ENCODE data around the gene NUP205. TPM values are rescaled to one million over a fixed set of nuclear protein-coding genes. Genes with fewer than 3 reads are reported as not detected.
"Not testable (repeated sequence)": the region's sequence is repeated elsewhere in the genome, so short reads cannot be mapped to it uniquely, and the experiment has no call there.

The NUP205 gene
- total RNA-seq, 1 experiment from 2014 or later = 91.0 TPM

- TF ChIP-seq REST (IDR thresholded peaks at IDR 0.05; ENCODE audit: low read depth) = no peak
Measured at GRCh38 chr7:135692055-135692454, 134.3 kb downstream of the NUP205 start (continued).

- H4K20me1 ChIP-seq (ENCODE audit: insufficient read depth); H3K4me2 ChIP-seq (ENCODE audit: low read length); H3K9ac ChIP-seq (ENCODE audit: low read length); DNase-seq (ENCODE audit: low read depth, low spot score); intact Hi-C loops (cut with micrococcal nuclease); BruUV-seq (replicated peaks); RAD21 ChIA-PET (ENCODE audit: low non-redundant PET in 1 of 2, low total read pairs in 2 of 2, uncharacterized antibody in 2 of 2, unreplicated experiment in 2 of 2); H3K79me2 ChIP-seq (ENCODE audit: insufficient read depth, low read length); H3K27me3 ChIP-seq (ENCODE audit: insufficient read depth, low read length); H3K4me1 ChIP-seq (ENCODE audit: control insufficient read depth in 1 of 2, insufficient read depth in 2 of 2, low read length in 2 of 2); H3K27ac ChIP-seq (ENCODE audit: low read depth, low read length); ATAC-seq; H3K9me2 ChIP-seq (ENCODE audit: insufficient read depth); H3K4me3 ChIP-seq (replicated peaks in 1 of 2; ENCODE audit: low read depth in 1 of 2, low read length in 2 of 2); H3K36me3 ChIP-seq (ENCODE audit: control insufficient read depth in 1 of 2, insufficient read depth in 2 of 2, low read length in 2 of 2); H3K9me3 ChIP-seq (ENCODE audit: control insufficient read depth in 1 of 2, insufficient read depth in 1 of 2, low read depth in 1 of 2, low read length in 2 of 2); H2AFZ ChIP-seq (ENCODE audit: low read depth, low read length, poor library complexity, severe bottlenecking): not testable (repeated sequence)
- ChIA-PET CTCF (interaction anchor here (0.9 kb wide), 1 partner anchor 12 kb away, joined by 3 read pairs; no protein-coding TSS in a partner anchor), POLR2A (interaction anchor here (0.7 kb wide), 1 partner anchor 120 kb away, joined by 4 read pairs; no protein-coding TSS in a partner anchor)
Measured at GRCh38 chr7:135692606-135693005, 134.9 kb downstream of the NUP205 start.

- RAD21 ChIA-PET (ENCODE audit: low non-redundant PET in 1 of 2, low total read pairs in 2 of 2, uncharacterized antibody in 2 of 2, unreplicated experiment in 2 of 2) = no interaction called here
- Histone ChIP-seq H3K27ac (ENCODE audit: low read depth, low read length) (no peak overlapping the region), H2AFZ (ENCODE audit: low read depth, low read length, poor library complexity, severe bottlenecking) (no peak overlapping the region), H3K4me1 (ENCODE audit: control insufficient read depth in 1 of 2, insufficient read depth in 2 of 2, low read length in 2 of 2) (peaks cover 0 to 7% of the 10 kb centered on the region in 2 experiments; a peak in 1 of 4 replicates), H3K4me3 (replicated peaks in 1 of 2; ENCODE audit: low read depth in 1 of 2, low read length in 2 of 2) (no peak overlapping the region), H3K79me2 (ENCODE audit: insufficient read depth, low read length) (no peaks in the 10 kb centered on the region), H3K9ac (ENCODE audit: low read length) (no peak overlapping the region), H3K9me2 (ENCODE audit: insufficient read depth) (no peaks in the 10 kb centered on the region), H3K4me2 (ENCODE audit: low read length) (no peak overlapping the region), H3K36me3 (ENCODE audit: control insufficient read depth in 1 of 2, insufficient read depth in 2 of 2, low read length in 2 of 2) (no peaks in the 10 kb centered on the region), H3K27me3 (ENCODE audit: insufficient read depth, low read length) (no peaks in the 10 kb centered on the region), H4K20me1 (ENCODE audit: insufficient read depth) (no peaks in the 10 kb centered on the region), H3K9me3 (ENCODE audit: control insufficient read depth in 1 of 2, insufficient read depth in 1 of 2, low read depth in 1 of 2, low read length in 2 of 2) (no peaks in the 10 kb centered on the region)
- POLR2A ChIA-PET = no interaction called here
- CTCF ChIA-PET = no interaction called here
- intact Hi-C loops (cut with micrococcal nuclease) = no loop called here
- ATAC-seq (no peak), DNase-seq (ENCODE audit: low read depth, low spot score) (no peak)
- BruUV-seq (replicated peaks) = no TSS peak
- TF ChIP-seq ZNF274 (IDR thresholded peaks at IDR 0.05; ENCODE audit: low read depth, low read length) (no peak), POLR2AphosphoS5 (IDR thresholded peaks at IDR 0.05; ENCODE audit: low read depth, low read length) (no peak), POLR2A (IDR thresholded peaks at IDR 0.05; ENCODE audit: borderline replicate concordance, extremely low read depth, insufficient read depth, insufficient read length) (no peak), ZBTB33 (IDR thresholded peaks at IDR 0.05; ENCODE audit: extremely low read depth, insufficient replicate concordance, low read length) (no peak), CEBPB (IDR thresholded peaks at IDR 0.05; ENCODE audit: low read depth) (no peak), EGR1 (IDR thresholded peaks at IDR 0.05; ENCODE audit: low read depth) (no peak), TCF7L2 (IDR thresholded peaks at IDR 0.05; ENCODE audit: borderline replicate concordance, extremely low read depth, insufficient read depth, insufficient read length) (no peak), MAX (IDR thresholded peaks at IDR 0.05) (no peak), SP1 (IDR thresholded peaks at IDR 0.05; ENCODE audit: low read depth) (no peak)
Measured at GRCh38 chr7:135693558-135693957, 135.8 kb downstream of the NUP205 start.
